Neuron (in vitro differentiated cells): ENCODE measurements around the gene AMY2B.
"Not testable (repeated sequence)": the region's sequence is repeated elsewhere in the genome, so short reads cannot be mapped to it uniquely, and the experiment has no call there.

ENCODE experiments used
- H2AFZ ChIP-seq: one replicate; pipeline ENCODE4 v1.6.1; 2013; ENCODE audit warnings: low read depth, mild to moderate bottlenecking, inconsistent platforms, low read length, moderate library complexity
- H3K27me3 ChIP-seq: one replicate; pipeline ENCODE4 v1.6.1; 2013; ENCODE audit warnings: low read length; ENCODE audit not compliant: insufficient read depth
- H3K36me3 ChIP-seq: one replicate; pipeline ENCODE4 v1.6.1; 2013; ENCODE audit warnings: low read length; ENCODE audit not compliant: insufficient read depth
- H3K4me1 ChIP-seq: one replicate; pipeline ENCODE4 v1.6.1; 2013; ENCODE audit warnings: low read length; ENCODE audit not compliant: insufficient read depth
- H3K4me3 ChIP-seq: 2 replicates; pipeline ENCODE4 v1.5.1; 2013; ENCODE audit warnings: mild to moderate bottlenecking, low read length, moderate library complexity
- H3K9me3 ChIP-seq: one replicate; pipeline ENCODE4 v1.6.1; 2013; ENCODE audit warnings: low read length

Gene AMY2B

GRCh38 chr1:103571289-103571688 is at the start of gene AMY2B:
Gene AMY2B, plus strand, starts transcription at chr1:103571589. Its CDS starts 14 bp downstream, at chr1:103571603.
- H3K9me3 ChIP-seq, H3K36me3 ChIP-seq, H3K4me1 ChIP-seq, H2AFZ ChIP-seq, H3K4me3 ChIP-seq, H3K27me3 ChIP-seq: not testable (repeated sequence)

- H3K36me3 ChIP-seq = peaks cover 4% of the 10 kb centered on the region
- no peak overlapping the region for H3K4me3 ChIP-seq
- H3K9me3 ChIP-seq = no peaks in the 10 kb centered on the region
- H3K27me3 ChIP-seq = no peaks in the 10 kb centered on the region
- peaks cover 16% of the 10 kb centered on the region for H3K4me1 ChIP-seq
- no peak overlapping the region for H2AFZ ChIP-seq
Measured at GRCh38 chr1:103523346-103523745, 48.0 kb upstream of the AMY2B start.

- peaks cover 16% of the 10 kb centered on the region for H3K4me1 ChIP-seq
- no peaks in the 10 kb centered on the region for H3K9me3 ChIP-seq
- peaks cover 17% of the 10 kb centered on the region for H3K36me3 ChIP-seq
- H3K27me3 ChIP-seq = no peaks in the 10 kb centered on the region
- H2AFZ ChIP-seq = peak overlapping the region; percentile 65
- peak overlapping the region; percentile 74 for H3K4me3 ChIP-seq
Measured at GRCh38 chr1:103525114-103525606, 46.2 kb upstream of the AMY2B start.

- Histone ChIP-seq H3K36me3 (peaks cover 20% of the 10 kb centered on the region), H3K9me3 (peaks cover 2% of the 10 kb centered on the region), H3K4me3 (peak within 1 kb of the TSS; percentile 74), H2AFZ (peak within 1 kb of the TSS; percentile 67), H3K4me1 (peaks cover 16% of the 10 kb centered on the region), H3K27me3 (no peaks in the 10 kb centered on the region)
Measured at GRCh38 chr1:103525607-103526507, 45.5 kb upstream of the AMY2B start, which contains the start of gene RNPC3. Gene RNPC3, plus strand, starts transcription at chr1:103525699. Its CDS starts 372 bp downstream, at chr1:103526071.

GRCh38 chr1:103527331-103527730 is 44.1 kb upstream of the AMY2B start:
- Histone ChIP-seq H3K27me3 (no peaks in the 10 kb centered on the region), H3K9me3 (peaks cover 3% of the 10 kb centered on the region), H3K4me1 (peaks cover 16% of the 10 kb centered on the region), H2AFZ (no peak overlapping the region), H3K36me3 (peaks cover 24% of the 10 kb centered on the region), H3K4me3 (peak overlapping the region; percentile 72)

GRCh38 chr1:103529746-103530145 is 41.6 kb upstream of the AMY2B start:
- Histone ChIP-seq H3K4me3 (no peak overlapping the region), H3K4me1 (peaks cover 16% of the 10 kb centered on the region), H3K27me3 (no peaks in the 10 kb centered on the region), H2AFZ (no peak overlapping the region), H3K9me3 (peaks cover 3% of the 10 kb centered on the region), H3K36me3 (peaks cover 33% of the 10 kb centered on the region)

- Histone ChIP-seq H3K4me3 (no peak overlapping the region), H3K9me3 (no peaks in the 10 kb centered on the region), H3K27me3 (no peaks in the 10 kb centered on the region), H3K36me3 (peaks cover 74% of the 10 kb centered on the region), H2AFZ (no peak overlapping the region), H3K4me1 (no peaks in the 10 kb centered on the region)
Measured at GRCh38 chr1:103538226-103538625, 33.2 kb upstream of the AMY2B start.

GRCh38 chr1:103541431-103541830 is 30.0 kb upstream of the AMY2B start:
- H3K4me1 ChIP-seq = no peaks in the 10 kb centered on the region
- H3K9me3 ChIP-seq = no peaks in the 10 kb centered on the region
- no peak overlapping the region for H3K4me3 ChIP-seq
- H3K27me3 ChIP-seq = no peaks in the 10 kb centered on the region
- peaks cover 70% of the 10 kb centered on the region for H3K36me3 ChIP-seq
- no peak overlapping the region for H2AFZ ChIP-seq

- no peaks in the 10 kb centered on the region for H3K27me3 ChIP-seq
- H3K4me1 ChIP-seq = no peaks in the 10 kb centered on the region
- H2AFZ ChIP-seq = no peak overlapping the region
- H3K4me3 ChIP-seq = no peak overlapping the region
- H3K9me3 ChIP-seq = no peaks in the 10 kb centered on the region
- H3K36me3 ChIP-seq = peaks cover 63% of the 10 kb centered on the region
Measured at GRCh38 chr1:103546496-103546895, 24.9 kb upstream of the AMY2B start.

- Histone ChIP-seq H2AFZ (no peak overlapping the region), H3K36me3 (peaks cover 65% of the 10 kb centered on the region), H3K4me3 (no peak overlapping the region), H3K4me1 (no peaks in the 10 kb centered on the region), H3K9me3 (no peaks in the 10 kb centered on the region), H3K27me3 (no peaks in the 10 kb centered on the region)
Measured at GRCh38 chr1:103547840-103548239, 23.5 kb upstream of the AMY2B start.

GRCh38 chr1:103560427-103560826 is 11.0 kb upstream of the AMY2B start:
- no peaks in the 10 kb centered on the region for H3K9me3 ChIP-seq
- peaks cover 4% of the 10 kb centered on the region for H3K36me3 ChIP-seq
- H3K27me3 ChIP-seq = no peaks in the 10 kb centered on the region
- no peak overlapping the region for H3K4me3 ChIP-seq
- no peaks in the 10 kb centered on the region for H3K4me1 ChIP-seq
- no peak overlapping the region for H2AFZ ChIP-seq

- not testable (repeated sequence) for H2AFZ ChIP-seq, H3K4me1 ChIP-seq, H3K4me3 ChIP-seq, H3K9me3 ChIP-seq, H3K36me3 ChIP-seq, H3K27me3 ChIP-seq
Measured at GRCh38 chr1:103561124-103561523, 10.3 kb upstream of the AMY2B start.

GRCh38 chr1:103561643-103562395 is 9.6 kb upstream of the AMY2B start:
- no peak overlapping the region for H3K4me3 ChIP-seq
- no peaks in the 10 kb centered on the region for H3K4me1 ChIP-seq
- H3K9me3 ChIP-seq = no peaks in the 10 kb centered on the region
- no peaks in the 10 kb centered on the region for H3K36me3 ChIP-seq
- H2AFZ ChIP-seq = no peak overlapping the region
- no peaks in the 10 kb centered on the region for H3K27me3 ChIP-seq
